ENCODE measurements around the gene KYNU.
A peak's percentile ranks its signal among the peaks of the same experiment; 100 is the strongest.
"Not testable (repeated sequence)": the region's sequence is repeated elsewhere in the genome, so short reads cannot be mapped to it uniquely, and the experiment has no call there.

The KYNU gene

DNA sequence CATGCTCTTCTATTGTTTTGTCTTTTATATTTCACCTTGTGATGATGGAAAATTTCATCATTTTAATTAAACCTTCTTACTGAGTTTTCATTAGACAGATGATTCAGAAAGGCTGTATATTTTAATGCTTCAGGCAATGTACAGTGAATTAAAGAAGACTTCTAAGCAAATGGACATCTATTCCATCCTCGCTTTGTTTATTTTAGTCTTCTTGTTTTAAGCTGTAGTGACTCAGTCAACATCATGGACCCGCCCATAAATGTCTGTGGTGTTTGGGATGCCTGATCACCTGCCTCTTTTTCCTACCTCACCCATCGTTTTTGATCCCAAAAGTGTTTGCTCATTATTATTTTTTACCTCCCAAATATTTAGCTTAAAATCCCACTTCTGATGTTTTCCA, 43.1 kb downstream of the KYNU start:
- DNase-seq, result no peak

DNA sequence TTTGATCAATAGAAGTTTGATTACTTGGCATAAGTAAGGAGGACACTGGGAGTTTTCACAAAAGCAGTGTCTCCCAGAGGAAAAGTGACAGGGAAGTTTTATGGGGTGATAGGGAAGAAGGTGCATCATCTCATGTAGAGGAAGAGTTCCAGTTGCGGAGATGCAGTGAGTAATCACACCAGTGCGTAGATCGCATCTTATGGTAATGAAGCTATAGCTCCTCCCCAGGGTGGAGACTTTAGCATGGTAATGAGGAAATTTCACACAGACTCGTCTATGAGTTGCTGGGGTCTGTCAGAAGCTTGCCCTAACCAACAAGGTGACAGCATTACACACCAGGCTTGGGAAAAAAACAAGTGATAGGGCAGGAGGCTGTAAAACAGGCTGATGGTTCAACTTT, 49.0 kb downstream of the KYNU start:
- DNase-seq, result no peak

- DNase-seq, result no peak
Observed at GRCh38 chr2:142930835-142931398, 53.5 kb downstream of the KYNU start.

- no peak for DNase-seq
Observed at GRCh38 chr2:142933916-142934315, 56.5 kb downstream of the KYNU start.

DNA sequence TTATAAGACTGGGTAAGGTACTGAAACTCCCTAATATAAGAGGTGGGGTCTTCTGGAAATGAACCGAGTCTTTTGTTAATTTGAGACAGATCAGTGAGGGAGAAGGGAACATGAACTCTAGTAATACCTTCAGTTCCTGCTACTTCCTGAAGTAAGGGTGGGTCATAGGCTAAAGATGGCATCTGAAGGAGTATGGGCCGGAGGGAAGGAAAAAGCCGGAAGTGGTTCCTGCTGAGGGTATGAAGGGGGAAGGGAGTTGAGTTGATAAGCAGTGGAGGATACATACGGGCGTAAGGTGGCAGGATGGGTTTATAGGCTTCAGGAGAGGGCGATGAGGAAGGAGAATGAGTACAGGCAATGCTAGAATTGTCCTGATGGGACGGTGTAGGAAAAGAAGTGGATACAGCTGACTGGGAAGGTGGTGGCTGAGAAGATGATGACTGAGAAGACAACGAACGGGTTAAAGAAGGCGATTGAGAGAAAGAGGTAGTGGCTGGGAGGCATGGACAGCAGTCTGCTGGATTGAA, 58.2 kb downstream of the KYNU start:
- DNase-seq, result no peak

- DNase-seq, result no peak
Observed at GRCh38 chr2:142936629-142937028, 59.2 kb downstream of the KYNU start.

DNA sequence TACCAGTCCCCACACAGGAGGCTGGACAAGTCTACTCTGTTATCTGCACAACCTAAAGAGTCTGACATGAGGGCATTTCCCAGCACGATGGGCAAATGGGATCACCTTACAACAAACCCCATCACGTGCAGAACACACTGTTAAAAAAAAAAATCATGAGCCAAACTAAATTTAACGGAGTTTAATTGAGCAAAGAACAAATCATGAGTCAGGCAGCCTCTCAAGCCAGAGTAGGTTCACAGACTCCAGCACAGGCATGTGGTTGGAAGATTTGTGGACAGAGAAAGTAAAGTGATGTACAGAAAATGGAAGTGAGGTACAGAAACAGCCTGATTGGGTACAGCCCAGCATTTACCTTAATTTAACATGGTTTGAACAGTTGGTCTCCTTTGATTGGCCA, 59.9 kb downstream of the KYNU start:
- DNase-seq, result no peak

GRCh38 chr2:142938240-142938639, 60.8 kb downstream of the KYNU start:
- DNase-seq, result no peak

GRCh38 chr2:142940606-142941223, 63.3 kb downstream of the KYNU start:
- DNase-seq, result no peak

DNA sequence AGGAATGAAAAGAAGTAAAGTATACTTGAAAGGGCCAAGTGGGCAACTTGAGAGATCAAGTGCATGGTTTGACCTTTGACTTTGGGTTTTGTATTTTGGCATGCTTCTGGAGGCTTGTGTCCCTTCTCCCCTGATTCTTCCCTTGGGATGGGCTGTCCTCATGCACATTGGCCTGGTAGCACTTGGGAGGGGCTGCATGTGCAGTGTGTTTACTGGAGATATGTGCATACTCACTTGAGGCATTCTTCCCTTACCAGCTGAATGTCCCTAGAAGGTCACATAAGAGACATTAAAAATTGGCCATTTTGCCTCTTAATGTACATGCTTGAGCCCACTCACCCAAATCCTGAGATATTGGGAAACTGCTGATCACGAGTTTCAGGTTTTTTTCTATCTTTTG, 65.2 kb downstream of the KYNU start:
- no peak for DNase-seq

GRCh38 chr2:142944264-142944663, 66.8 kb downstream of the KYNU start:
- peak; percentile 17 for DNase-seq

DNA sequence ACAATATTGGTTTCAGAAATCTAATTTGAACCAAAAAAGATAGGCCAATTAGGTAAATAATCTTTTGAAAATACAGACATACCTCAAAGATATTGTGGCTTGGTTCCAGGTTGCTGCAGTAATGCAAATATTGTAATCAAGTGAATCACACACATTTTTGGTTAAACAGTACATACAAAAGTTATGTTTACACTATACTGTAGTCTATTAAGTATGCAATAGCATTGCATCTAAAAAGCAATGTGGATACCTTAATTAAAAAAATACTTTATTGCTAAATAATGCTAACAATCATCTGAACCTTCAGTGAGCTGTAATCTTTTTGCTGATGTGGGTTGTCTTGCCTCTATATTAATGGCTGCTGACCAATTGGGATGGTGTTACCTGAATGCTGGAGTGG, 67.3 kb downstream of the KYNU start:
- peak; percentile 16 for DNase-seq

- DNase-seq, result no peak
Observed at GRCh38 chr2:142946941-142947340, 69.5 kb downstream of the KYNU start.

GRCh38 chr2:142948723-142949122, 71.3 kb downstream of the KYNU start:
- DNase-seq, result not testable (repeated sequence)

DNA sequence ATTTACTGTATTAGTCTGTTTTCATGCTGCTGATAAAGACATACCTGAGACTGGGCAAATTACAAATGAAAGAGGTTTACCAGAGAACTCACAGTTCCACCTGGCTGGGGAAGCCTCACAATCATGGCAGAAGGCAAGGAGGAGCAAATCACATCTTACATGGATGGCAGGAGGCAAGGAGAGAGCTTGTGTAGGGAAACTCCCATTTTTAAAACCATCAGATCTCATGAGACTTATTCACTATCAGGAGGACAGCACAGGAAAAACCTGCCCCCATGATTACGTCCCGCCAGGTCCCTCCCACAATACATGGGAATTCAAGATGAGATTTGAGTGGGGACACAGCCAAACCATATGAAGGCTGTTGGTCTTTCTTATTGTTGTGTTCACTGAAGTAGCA, 72.9 kb downstream of the KYNU start:
- DNase-seq, result not testable (repeated sequence)

DNA sequence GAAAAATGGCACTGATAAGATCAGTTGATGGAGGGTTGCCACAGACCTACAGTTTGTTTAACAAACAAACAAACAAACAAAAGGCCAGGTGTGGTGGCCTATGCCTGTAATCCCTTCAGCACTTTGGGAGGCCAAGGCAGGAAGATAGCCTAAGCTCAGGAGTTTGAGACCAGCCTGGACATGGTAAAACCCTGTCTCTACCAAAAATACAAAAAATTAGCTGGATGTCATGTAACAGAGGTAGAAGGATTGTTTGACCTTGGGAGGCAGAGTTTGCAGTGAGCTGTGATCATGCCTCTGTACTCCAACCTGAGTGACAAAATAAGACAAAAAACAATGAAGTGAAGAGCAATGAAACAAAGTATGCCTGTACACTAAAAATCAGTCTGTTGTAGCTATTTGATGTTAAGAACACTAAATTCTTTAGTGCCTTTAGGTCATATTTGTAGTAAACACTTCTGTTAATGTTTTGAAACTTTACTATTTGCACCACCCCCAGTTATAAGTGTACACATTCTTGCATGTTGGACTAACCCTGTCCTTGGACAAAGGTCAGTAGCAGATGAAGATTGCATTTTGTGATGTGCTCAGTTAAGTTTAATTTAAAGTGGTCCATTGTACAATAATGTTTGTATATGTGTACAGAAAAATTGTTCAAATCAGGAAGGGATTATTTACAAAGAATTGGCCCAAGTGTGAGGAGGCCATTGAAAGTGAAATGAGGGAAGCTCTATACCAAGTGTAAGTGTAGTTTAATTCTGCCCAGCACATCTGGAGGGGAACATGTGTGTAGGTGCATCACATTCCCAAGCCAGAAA, 73.9 kb downstream of the KYNU start:
- DNase-seq, result no peak

DNA sequence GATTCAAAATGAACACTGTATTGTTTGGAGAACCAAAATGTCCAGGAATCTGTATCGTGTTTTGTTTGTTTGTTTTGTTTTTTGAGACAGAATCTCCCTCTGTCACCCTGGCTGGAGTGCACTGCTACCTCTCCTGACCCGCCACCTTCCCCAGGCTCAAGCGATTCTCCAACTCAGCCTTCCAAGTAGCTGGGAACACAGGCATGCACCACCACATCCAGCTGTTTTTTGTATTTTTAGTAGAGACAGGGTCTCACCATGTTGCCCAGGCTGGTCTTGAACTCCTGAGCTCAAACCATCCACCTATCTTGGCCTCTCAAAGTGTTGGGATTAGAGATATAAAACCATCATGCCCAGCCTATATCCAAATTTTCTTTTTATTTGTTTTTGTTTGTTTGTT, 74.6 kb downstream of the KYNU start:
- DNase-seq, result no peak

GRCh38 chr2:142952793-142953494, 75.5 kb downstream of the KYNU start:
- DNase-seq, result no peak

DNA sequence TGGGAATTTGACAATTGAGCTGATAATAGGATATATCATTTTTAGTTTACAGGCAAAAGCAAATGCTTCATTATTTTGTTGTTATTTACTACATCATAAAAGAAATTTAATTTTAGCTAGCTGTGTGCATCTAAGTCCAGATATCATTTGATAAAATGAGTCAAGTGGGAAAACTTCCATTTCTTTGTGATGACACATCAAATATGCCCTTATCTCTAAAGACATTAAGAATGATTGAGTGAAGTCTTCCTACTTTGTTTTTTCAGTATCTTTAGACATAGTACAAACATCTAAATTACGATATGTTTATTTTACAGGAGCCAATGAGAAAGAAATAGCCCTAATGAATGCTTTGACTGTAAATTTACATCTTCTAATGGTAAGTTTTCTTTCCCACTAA, 77.0 kb downstream of the KYNU start:
- no peak for DNase-seq

DNA sequence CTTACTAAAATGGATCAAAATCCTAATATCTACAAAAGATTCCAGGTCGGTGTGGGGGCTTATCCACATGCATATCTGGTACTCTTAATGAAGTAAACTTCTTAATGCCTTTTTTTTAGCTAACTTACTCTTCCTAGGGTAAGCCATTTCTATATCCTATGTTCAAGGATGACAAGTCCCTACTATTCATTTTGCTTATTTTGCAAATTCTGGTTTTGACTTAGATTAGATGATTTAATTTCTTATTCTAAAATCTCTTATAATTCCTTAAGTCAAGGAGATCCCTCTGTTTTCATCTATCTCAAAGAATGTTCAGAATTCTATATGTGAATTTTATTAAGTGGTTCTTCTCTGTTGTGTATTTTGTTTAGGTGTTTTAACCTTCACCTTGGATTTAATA, 79.7 kb downstream of the KYNU start:
- no peak for DNase-seq

DNA sequence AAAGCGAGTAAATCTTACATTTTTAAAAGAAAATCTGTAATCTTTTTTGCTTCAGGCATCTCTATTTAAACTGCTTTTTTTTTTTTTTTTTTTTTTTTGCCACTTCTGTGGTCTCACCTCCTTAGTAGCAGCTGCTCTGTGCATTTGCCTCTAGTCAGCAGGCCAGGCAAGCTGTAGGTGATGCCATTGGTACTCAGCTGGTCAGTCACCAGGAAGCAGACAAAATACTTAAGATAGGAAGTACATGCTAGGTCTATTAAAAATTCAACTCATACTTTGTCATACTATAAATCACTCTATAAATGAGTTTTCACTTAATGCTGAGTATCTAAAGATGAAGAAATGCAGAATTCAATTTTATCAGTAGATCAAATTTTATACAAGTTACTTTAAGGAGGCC, 83.7 kb downstream of the KYNU start:
- DNase-seq, result no peak

DNA sequence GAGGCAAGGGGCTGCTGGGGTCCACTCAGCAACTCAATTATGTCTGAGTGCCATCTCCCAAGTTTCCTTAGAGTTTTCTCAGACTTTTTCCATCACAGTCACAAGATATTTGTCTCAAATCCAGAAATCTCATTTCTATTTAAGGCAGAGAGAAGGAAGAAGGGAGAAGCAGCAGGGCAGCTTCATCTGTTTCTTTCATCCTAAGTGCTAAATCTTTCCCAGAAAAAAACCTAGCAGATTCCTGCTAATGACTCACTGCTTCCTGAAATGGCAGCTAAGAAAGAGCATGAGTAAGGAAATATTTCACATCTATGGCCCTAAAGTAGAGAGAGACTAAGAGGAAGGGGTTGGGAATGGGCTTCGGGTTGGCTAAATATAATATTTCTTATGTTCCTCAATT, 88.0 kb downstream of the KYNU start:
- DNase-seq, result peak; percentile 70

DNA sequence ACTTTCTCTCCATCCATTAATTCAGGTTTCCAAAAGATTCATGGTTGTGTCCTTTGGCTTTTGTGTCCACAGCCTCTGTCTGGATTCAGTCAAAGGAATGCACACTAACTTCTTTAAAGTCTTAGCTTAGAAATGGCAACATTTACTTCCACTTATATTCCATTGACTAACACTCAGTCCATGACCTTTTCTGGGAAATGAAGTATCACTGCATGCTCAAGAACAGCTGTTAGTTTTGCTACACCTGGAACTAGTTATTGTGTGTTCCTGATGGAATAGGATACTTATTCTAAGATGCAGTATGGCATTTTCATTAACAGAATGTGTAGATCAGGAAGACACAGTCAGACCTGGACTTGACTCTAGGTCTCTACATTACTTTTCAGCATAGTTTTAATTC, 88.8 kb downstream of the KYNU start:
- no peak for DNase-seq

GRCh38 chr2:142967060-142967459, 89.6 kb downstream of the KYNU start:
- no peak for DNase-seq
